K562 (cell line): ENCODE results near the gene HMGN1. TPM values are rescaled to one million over a fixed set of nuclear protein-coding genes. Genes with fewer than 3 reads are reported as not detected.

Source experiments
- JUNB ChIP-seq: fragments of 450-650 bp; formaldehyde crosslinking; conservative IDR thresholded peaks from 2 replicates; pipeline ENCODE4 v1.4.0; 2020; ENCODE audit warnings: mild to moderate bottlenecking
- LEF1 ChIP-seq: fragments of 450-650 bp; IDR thresholded peaks from 2 replicates; pipeline ENCODE4 v1.6.1; 2016; ENCODE audit warnings: mild to moderate bottlenecking
- MAZ ChIP-seq, 2 experiments: fragments of 450-650 bp in 1 of 2; sonication (generic) in 1 of 2; formaldehyde crosslinking; IDR thresholded peaks in 1 of 2; conservative IDR thresholded peaks in 1 of 2; 2 replicates each; pipeline versions ENCODE4 v1.4.0 to v1.5.0; 2020; ENCODE audit warnings: mild to moderate bottlenecking in 1 of 2, missing genetic modification reagents in 1 of 2
- NONO ChIP-seq, 2 experiments: fragments of 200-400 bp in 1 of 2; fragments of 450-650 bp in 1 of 2; formaldehyde crosslinking in 1 of 2; IDR thresholded peaks; 2 replicates each; pipeline ENCODE4 v1.6.1; 2017; ENCODE audit warnings: low read depth in 2 of 2, mild to moderate bottlenecking in 2 of 2, moderate library complexity in 2 of 2, low read length in 1 of 2
- POLR2A ChIP-seq: fragments of 450-650 bp; conservative IDR thresholded peaks from 2 replicates; pipeline ENCODE4 v1.6.1; 2016
- SMAD4 ChIP-seq: fragments of 250-450 bp; sonication (Bioruptor Pico); conservative IDR thresholded peaks from 2 replicates; pipeline ENCODE4 v1.8.0; 2021; ENCODE audit warnings: inconsistent platforms, mild to moderate bottlenecking, moderate library complexity
- ZKSCAN1 ChIP-seq: fragments of 150-350 bp; IDR thresholded peaks from 2 replicates; pipeline ENCODE4 v1.6.1; 2016; ENCODE audit warnings: low read depth, low read length
- polyA plus RNA-seq, 8 experiments: library from polyadenylated mRNA; depleted of rRNA in 4 of 8; stranded (reverse) in 5 of 8; unstranded in 3 of 8; fragments of >200 nt; fragmentation: Nextera tagmentation in 2 of 8; fragmentation: Illumina TruSeq in 1 of 8; extraction: Ambion mirVana in 2 of 8; extraction: Trizol in 1 of 8; gene quantifications; 2 replicates each; pipeline versions ENCODE4 v1.2.1 to v1.2.3, GENCODE V29; 2011 to 2014; ENCODE audit warnings: inconsistent platforms in 1 of 8, missing spikeins in 1 of 8
- total RNA-seq, 7 experiments: library from RNA; depleted of rRNA in 6 of 7; stranded (reverse); fragments of >200 nt in 6 of 7; fragmentation: Illumina TruSeq in 2 of 7; extraction: Trizol in 2 of 7; gene quantifications; 2 replicates each; pipeline versions ENCODE4 v1.2.1 to v1.2.3, GENCODE V29; 2011 to 2021; ENCODE audit warnings: low replicate concordance in 1 of 7
- TF ChIP-seq, protein P1 (sequence below), 2 experiments: IDR thresholded peaks; 2 replicates each; pipeline ENCODE4 v1.6.1; 2012; ENCODE audit warnings: improper control_type of control experiment in 2 of 2, low read depth in 2 of 2, low read length in 2 of 2, borderline replicate concordance in 1 of 2

HMGN1 gene
- total and polyA plus RNA-seq, 9 of the 15 experiments (the other 6 are each of a cell fraction or from before 2014, with no cell fraction given) = 124 to 626 (median 498) TPM

DNA sequence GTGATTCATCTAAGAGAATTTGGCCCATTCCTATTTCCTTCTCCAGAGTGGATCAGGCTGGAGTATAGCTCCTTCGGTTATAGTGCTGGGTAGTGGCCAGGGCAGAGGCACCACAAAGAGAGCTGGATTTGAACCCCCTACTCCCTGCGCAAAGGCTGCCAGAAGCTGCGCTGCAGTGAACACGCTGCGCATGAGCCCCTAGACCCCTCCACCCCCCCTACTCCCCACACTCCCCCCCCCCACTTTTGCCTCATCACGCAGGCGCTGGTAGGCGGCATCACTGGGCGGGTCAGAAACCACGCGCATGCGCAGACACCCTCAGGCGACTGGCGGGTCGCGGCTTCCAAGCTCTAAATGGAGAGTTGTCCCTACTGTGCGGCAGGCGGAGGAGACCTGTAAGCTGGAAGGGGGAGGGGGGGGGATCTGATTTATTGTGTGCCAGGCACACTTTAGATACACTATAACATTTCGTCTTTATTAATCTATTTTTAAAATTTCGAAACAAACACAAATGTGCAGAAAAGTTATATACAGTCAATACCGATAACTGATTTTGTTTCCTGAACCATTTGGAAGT is 38.7 kb upstream of the HMGN1 start (continued):
- TF ChIP-seq JUNB (0 out of 2 replicates have a peak, but pooled peaks have one; percentile 26), LEF1 (no peak), MAZ (CRISPR knock-in tag; conservative IDR thresholded peaks at IDR 0.05 in 1 of 2, IDR thresholded peaks at IDR 0.05 in 1 of 2) (peak in 1 of 2 experiments; percentile 45; a peak in 2 of 4 replicates), NONO (IDR thresholded peaks at IDR 0.05; ENCODE audit: low read depth in 2 of 2, low read length in 1 of 2) (0 out of 4 replicates have a peak, but pooled peaks of 1 of the 2 experiments have one; percentile 36), SMAD4 (CRISPR knock-in tag) (0 out of 2 replicates have a peak, but pooled peaks have one; percentile 10), POLR2A (peak; percentile 50), ZKSCAN1 (peak; percentile 99)
- TF ChIP-seq, protein P1, sequence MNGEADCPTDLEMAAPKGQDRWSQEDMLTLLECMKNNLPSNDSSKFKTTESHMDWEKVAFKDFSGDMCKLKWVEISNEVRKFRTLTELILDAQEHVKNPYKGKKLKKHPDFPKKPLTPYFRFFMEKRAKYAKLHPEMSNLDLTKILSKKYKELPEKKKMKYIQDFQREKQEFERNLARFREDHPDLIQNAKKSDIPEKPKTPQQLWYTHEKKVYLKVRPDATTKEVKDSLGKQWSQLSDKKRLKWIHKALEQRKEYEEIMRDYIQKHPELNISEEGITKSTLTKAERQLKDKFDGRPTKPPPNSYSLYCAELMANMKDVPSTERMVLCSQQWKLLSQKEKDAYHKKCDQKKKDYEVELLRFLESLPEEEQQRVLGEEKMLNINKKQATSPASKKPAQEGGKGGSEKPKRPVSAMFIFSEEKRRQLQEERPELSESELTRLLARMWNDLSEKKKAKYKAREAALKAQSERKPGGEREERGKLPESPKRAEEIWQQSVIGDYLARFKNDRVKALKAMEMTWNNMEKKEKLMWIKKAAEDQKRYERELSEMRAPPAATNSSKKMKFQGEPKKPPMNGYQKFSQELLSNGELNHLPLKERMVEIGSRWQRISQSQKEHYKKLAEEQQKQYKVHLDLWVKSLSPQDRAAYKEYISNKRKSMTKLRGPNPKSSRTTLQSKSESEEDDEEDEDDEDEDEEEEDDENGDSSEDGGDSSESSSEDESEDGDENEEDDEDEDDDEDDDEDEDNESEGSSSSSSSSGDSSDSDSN (IDR thresholded peaks at IDR 0.05; ENCODE audit: borderline replicate concordance in 1 of 2, low read depth in 2 of 2, low read length in 2 of 2) = no peak
- TF ChIP-seq, all 486 proteins: peak for 50
